Measurements from ENCODE around the gene SLC25A33.
A peak's percentile ranks its signal among the peaks of the same experiment; 100 is the strongest.

Gene SLC25A33

GRCh38 chr1:9573723-9574122, 34.5 kb downstream of the SLC25A33 start:
- DNase-seq = peak; percentile 49
- Histone ChIP-seq H3K27me3 (ENCODE audit: control insufficient read depth in 1 of 2, insufficient read depth in 1 of 2, low read length in 2 of 2) (no peaks in the 10 kb centered on the region), H3K4me3 (ENCODE audit: insufficient read depth in 1 of 2, low read depth in 1 of 2, low read length in 2 of 2) (no peak overlapping the region), H4K91ac (ENCODE audit: low read length) (peak overlapping the region; percentile 7), H3K4me1 (ENCODE audit: control insufficient read depth, insufficient read depth, low read depth, low read length) (no peaks in the 10 kb centered on the region), H2BK120ac (ENCODE audit: low read depth, low read length) (no peak overlapping the region), H2AFZ (ENCODE audit: low read depth, low read length) (no peak overlapping the region), H2BK5ac (ENCODE audit: low read depth, low read length, poor library complexity, severe bottlenecking) (no peak overlapping the region), H2BK12ac (ENCODE audit: low read length in 2 of 2) (no peak overlapping the region), H3K9ac (ENCODE audit: low read length) (no peak overlapping the region), H3K14ac (ENCODE audit: low read length in 2 of 2) (no peak overlapping the region), H2BK15ac (ENCODE audit: low read depth, poor library complexity, severe bottlenecking) (no peak overlapping the region), H4K8ac (ENCODE audit: low read length) (no peak overlapping the region), H3K27ac (ENCODE audit: low read length, poor library complexity, severe bottlenecking) (no peak overlapping the region), H3K4ac (ENCODE audit: low read depth in 1 of 2, low read length in 2 of 2) (no peak overlapping the region), H3K36me3 (ENCODE audit: control insufficient read depth in 1 of 2, insufficient read depth in 2 of 2, low read depth in 1 of 2, low read length in 2 of 2) (peaks cover 8 to 20% of the 10 kb centered on the region in 2 experiments), H3K23ac (ENCODE audit: low read length in 2 of 2) (no peak overlapping the region), H3K79me1 (replicated peaks; ENCODE audit: low read length, poor library complexity, severe bottlenecking) (peaks cover 6% of the 10 kb centered on the region), H3K4me2 (ENCODE audit: low read length, poor library complexity, severe bottlenecking) (no peak overlapping the region), H3K18ac (ENCODE audit: low read depth in 1 of 2, low read length in 2 of 2) (no peak overlapping the region), H2AK5ac (ENCODE audit: low read length, severe bottlenecking) (no peak overlapping the region), H3K9me3 (ENCODE audit: control insufficient read depth, low read length) (no peaks in the 10 kb centered on the region)
- WGBS = 100% methylated on average over 1 of the region's 2 CpGs

GRCh38 chr1:9575486-9575885, 36.2 kb downstream of the SLC25A33 start:
- no peak overlapping the region for H3K4me3 ChIP-seq (ENCODE audit: insufficient read depth in 1 of 2, low read depth in 1 of 2, low read length in 2 of 2)
- H4K8ac ChIP-seq (ENCODE audit: low read length) = no peak overlapping the region
- WGBS = 96% methylated on average over 6 of the region's 6 CpGs
- H4K91ac ChIP-seq (ENCODE audit: low read length) = no peak overlapping the region
- H3K27ac ChIP-seq (ENCODE audit: low read length, poor library complexity, severe bottlenecking) = no peak overlapping the region
- H2AFZ ChIP-seq (ENCODE audit: low read depth, low read length) = no peak overlapping the region
- no peak overlapping the region for H2AK5ac ChIP-seq (ENCODE audit: low read length, severe bottlenecking)
- H3K18ac ChIP-seq (ENCODE audit: low read depth in 1 of 2, low read length in 2 of 2) = no peak overlapping the region
- H2BK15ac ChIP-seq (ENCODE audit: low read depth, poor library complexity, severe bottlenecking) = no peak overlapping the region
- no peak overlapping the region for H3K14ac ChIP-seq (ENCODE audit: low read length in 2 of 2)
- H2BK120ac ChIP-seq (ENCODE audit: low read depth, low read length) = no peak overlapping the region
- no peaks in the 10 kb centered on the region for H3K9me3 ChIP-seq (ENCODE audit: control insufficient read depth, low read length)
- no peak overlapping the region for H3K23ac ChIP-seq (ENCODE audit: low read length in 2 of 2)
- no peaks in the 10 kb centered on the region for H3K4me1 ChIP-seq (ENCODE audit: control insufficient read depth, insufficient read depth, low read depth, low read length)
- no peak overlapping the region for H3K4me2 ChIP-seq (ENCODE audit: low read length, poor library complexity, severe bottlenecking)
- H3K9ac ChIP-seq (ENCODE audit: low read length) = no peak overlapping the region
- H3K4ac ChIP-seq (ENCODE audit: low read depth in 1 of 2, low read length in 2 of 2) = no peak overlapping the region
- no peak overlapping the region for H2BK12ac ChIP-seq (ENCODE audit: low read length in 2 of 2)
- H3K36me3 ChIP-seq (ENCODE audit: control insufficient read depth in 1 of 2, insufficient read depth in 2 of 2, low read depth in 1 of 2, low read length in 2 of 2) = peaks cover 20 to 29% of the 10 kb centered on the region in 2 experiments
- DNase-seq = no peak
- H3K79me1 ChIP-seq (replicated peaks; ENCODE audit: low read length, poor library complexity, severe bottlenecking) = peaks cover 4% of the 10 kb centered on the region
- no peak overlapping the region for H2BK5ac ChIP-seq (ENCODE audit: low read depth, low read length, poor library complexity, severe bottlenecking)
- no peaks in the 10 kb centered on the region for H3K27me3 ChIP-seq (ENCODE audit: control insufficient read depth in 1 of 2, insufficient read depth in 1 of 2, low read length in 2 of 2)

- Histone ChIP-seq H3K23ac (ENCODE audit: low read length in 2 of 2) (no peak overlapping the region), H2BK12ac (ENCODE audit: low read length in 2 of 2) (no peak overlapping the region), H2BK5ac (ENCODE audit: low read depth, low read length, poor library complexity, severe bottlenecking) (no peak overlapping the region), H4K8ac (ENCODE audit: low read length) (no peak overlapping the region), H3K27me3 (ENCODE audit: control insufficient read depth in 1 of 2, insufficient read depth in 1 of 2, low read length in 2 of 2) (no peaks in the 10 kb centered on the region), H3K36me3 (ENCODE audit: control insufficient read depth in 1 of 2, insufficient read depth in 2 of 2, low read depth in 1 of 2, low read length in 2 of 2) (peaks cover 24 to 34% of the 10 kb centered on the region in 2 experiments), H2AFZ (ENCODE audit: low read depth, low read length) (no peak overlapping the region), H3K9ac (ENCODE audit: low read length) (no peak overlapping the region), H3K18ac (ENCODE audit: low read depth in 1 of 2, low read length in 2 of 2) (no peak overlapping the region), H2BK120ac (ENCODE audit: low read depth, low read length) (no peak overlapping the region), H3K4me3 (ENCODE audit: insufficient read depth in 1 of 2, low read depth in 1 of 2, low read length in 2 of 2) (no peak overlapping the region), H3K4ac (ENCODE audit: low read depth in 1 of 2, low read length in 2 of 2) (no peak overlapping the region), H3K4me2 (ENCODE audit: low read length, poor library complexity, severe bottlenecking) (no peak overlapping the region), H3K79me1 (replicated peaks; ENCODE audit: low read length, poor library complexity, severe bottlenecking) (peaks cover 5% of the 10 kb centered on the region), H3K4me1 (ENCODE audit: control insufficient read depth, insufficient read depth, low read depth, low read length) (no peaks in the 10 kb centered on the region), H2AK5ac (ENCODE audit: low read length, severe bottlenecking) (no peak overlapping the region), H3K27ac (ENCODE audit: low read length, poor library complexity, severe bottlenecking) (no peak overlapping the region), H3K14ac (ENCODE audit: low read length in 2 of 2) (no peak overlapping the region), H3K9me3 (ENCODE audit: control insufficient read depth, low read length) (no peaks in the 10 kb centered on the region), H2BK15ac (ENCODE audit: low read depth, poor library complexity, severe bottlenecking) (no peak overlapping the region), H4K91ac (ENCODE audit: low read length) (no peak overlapping the region)
- no peak for DNase-seq
- 93% methylated on average over 6 of the region's 6 CpGs for WGBS
Observed at GRCh38 chr1:9576903-9577302, 37.6 kb downstream of the SLC25A33 start.

DNA sequence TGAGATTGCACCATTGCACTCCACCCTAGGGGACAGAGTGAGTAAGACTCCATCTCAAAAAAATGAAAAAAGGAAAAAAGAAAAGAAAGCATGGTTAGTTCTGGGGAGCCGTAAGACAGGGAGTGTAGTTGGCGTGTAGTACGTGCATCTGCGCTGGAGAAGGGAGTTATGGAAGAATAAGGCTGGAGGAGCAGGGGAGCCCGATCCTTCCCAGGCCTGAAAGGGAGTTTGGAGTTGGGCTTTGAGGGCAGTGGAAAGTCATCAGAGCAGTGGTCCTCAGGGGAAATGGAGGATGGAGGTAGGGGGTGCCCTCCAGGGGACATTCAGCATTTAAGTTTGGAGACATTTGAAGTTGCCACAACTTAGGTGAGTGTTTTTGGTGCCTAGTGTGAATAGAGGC, 38.2 kb downstream of the SLC25A33 start:
- DNase-seq = no peak
- no peaks in the 10 kb centered on the region for H3K9me3 ChIP-seq (ENCODE audit: control insufficient read depth, low read length)
- no peak overlapping the region for H3K9ac ChIP-seq (ENCODE audit: low read length)
- H3K4me1 ChIP-seq (ENCODE audit: control insufficient read depth, insufficient read depth, low read depth, low read length) = no peaks in the 10 kb centered on the region
- H3K4ac ChIP-seq (ENCODE audit: low read depth in 1 of 2, low read length in 2 of 2) = no peak overlapping the region
- WGBS = 90% methylated on average over 5 of the region's 5 CpGs
- no peak overlapping the region for H3K4me3 ChIP-seq (ENCODE audit: insufficient read depth in 1 of 2, low read depth in 1 of 2, low read length in 2 of 2)
- H2AFZ ChIP-seq (ENCODE audit: low read depth, low read length) = no peak overlapping the region
- no peak overlapping the region for H2BK12ac ChIP-seq (ENCODE audit: low read length in 2 of 2)
- H2BK120ac ChIP-seq (ENCODE audit: low read depth, low read length) = no peak overlapping the region
- no peak overlapping the region for H2BK5ac ChIP-seq (ENCODE audit: low read depth, low read length, poor library complexity, severe bottlenecking)
- H3K14ac ChIP-seq (ENCODE audit: low read length in 2 of 2) = no peak overlapping the region
- H3K27me3 ChIP-seq (ENCODE audit: control insufficient read depth in 1 of 2, insufficient read depth in 1 of 2, low read length in 2 of 2) = no peaks in the 10 kb centered on the region
- no peak overlapping the region for H4K8ac ChIP-seq (ENCODE audit: low read length)
- no peak overlapping the region for H3K4me2 ChIP-seq (ENCODE audit: low read length, poor library complexity, severe bottlenecking)
- no peak overlapping the region for H4K91ac ChIP-seq (ENCODE audit: low read length)
- no peak overlapping the region for H2AK5ac ChIP-seq (ENCODE audit: low read length, severe bottlenecking)
- H3K27ac ChIP-seq (ENCODE audit: low read length, poor library complexity, severe bottlenecking) = no peak overlapping the region
- H2BK15ac ChIP-seq (ENCODE audit: low read depth, poor library complexity, severe bottlenecking) = no peak overlapping the region
- H3K23ac ChIP-seq (ENCODE audit: low read length in 2 of 2) = no peak overlapping the region
- no peak overlapping the region for H3K18ac ChIP-seq (ENCODE audit: low read depth in 1 of 2, low read length in 2 of 2)
- peaks cover 27 to 32% of the 10 kb centered on the region in 2 experiments for H3K36me3 ChIP-seq (ENCODE audit: control insufficient read depth in 1 of 2, insufficient read depth in 2 of 2, low read depth in 1 of 2, low read length in 2 of 2)
- peaks cover 5% of the 10 kb centered on the region for H3K79me1 ChIP-seq (replicated peaks; ENCODE audit: low read length, poor library complexity, severe bottlenecking)

All from mesenchymal stem cell (in vitro differentiated cells and primary cell).